HG02885 (cell line): ENCODE results near the gene HS3ST4.

Experiments used
- ATAC-seq: cut with Tn5 transposase; IDR thresholded peaks from one replicate; pipeline ENCODE4 v1.9.1; 2021; ENCODE audit warnings: mild to moderate bottlenecking; ENCODE audit not compliant: unreplicated experiment, poor library complexity

The HS3ST4 gene

GRCh38 chr16:26155221-26155620, 463.5 kb downstream of the HS3ST4 start:
- ATAC-seq, result no peak

GRCh38 chr16:26157319-26157718, 465.6 kb downstream of the HS3ST4 start:
- no peak for ATAC-seq

- ATAC-seq, result no peak
Observed at GRCh38 chr16:26158142-26158759, 466.5 kb downstream of the HS3ST4 start.

GRCh38 chr16:26161461-26162180, 469.9 kb downstream of the HS3ST4 start:
- no peak for ATAC-seq

- ATAC-seq, result no peak
Observed at GRCh38 chr16:26169473-26169872, 477.7 kb downstream of the HS3ST4 start.

- no peak for ATAC-seq
Observed at GRCh38 chr16:26175944-26176343, 484.2 kb downstream of the HS3ST4 start.

- ATAC-seq, result no peak
Observed at GRCh38 chr16:26177438-26177837, 485.7 kb downstream of the HS3ST4 start.

- no peak for ATAC-seq
Observed at GRCh38 chr16:26178298-26178697, 486.5 kb downstream of the HS3ST4 start.

- no peak for ATAC-seq
Observed at GRCh38 chr16:26186091-26186615, 494.4 kb downstream of the HS3ST4 start.
